ENCODE data around the gene CTXND1. TPM values are rescaled to one million over a fixed set of nuclear protein-coding genes. Genes with fewer than 3 reads are reported as not detected.
"Not testable (repeated sequence)": the region's sequence is repeated elsewhere in the genome, so short reads cannot be mapped to it uniquely, and the experiment has no call there.

CTXND1 gene
- total RNA-seq = 1.2 TPM

GRCh38 chr15:80252121-80252518, at the start of gene CTXND1:
TSS of gene CTXND1 (minus strand) at chr15:80252213. CDS start at chr15:80201949, 50,264 bp downstream.
- peak; percentile 43 for DNase-seq

- DNase-seq = no peak
Measured at GRCh38 chr15:80301472-80301871, 49.5 kb upstream of the CTXND1 start.

GRCh38 chr15:80295777-80296176, 43.8 kb upstream of the CTXND1 start:
- DNase-seq = not testable (repeated sequence)

- DNase-seq = no peak
Measured at GRCh38 chr15:80292079-80292478, 40.1 kb upstream of the CTXND1 start.

GRCh38 chr15:80290891-80291290, 38.9 kb upstream of the CTXND1 start:
- DNase-seq = not testable (repeated sequence)

GRCh38 chr15:80289528-80290495, 37.8 kb upstream of the CTXND1 start:
- peak; percentile 19 for DNase-seq

- no peak for DNase-seq
Measured at GRCh38 chr15:80288131-80288530, 36.1 kb upstream of the CTXND1 start.

GRCh38 chr15:80286055-80286454, 34.0 kb upstream of the CTXND1 start:
- DNase-seq = no peak

- DNase-seq = no peak
Measured at GRCh38 chr15:80285379-80285778, 33.4 kb upstream of the CTXND1 start.

GRCh38 chr15:80283531-80283930, 31.5 kb upstream of the CTXND1 start:
- no peak for DNase-seq

GRCh38 chr15:80277147-80277546, 25.1 kb upstream of the CTXND1 start:
- no peak for DNase-seq

GRCh38 chr15:80275961-80276360, 23.9 kb upstream of the CTXND1 start:
- no peak for DNase-seq

- no peak for DNase-seq
Measured at GRCh38 chr15:80274996-80275395, 23.0 kb upstream of the CTXND1 start.

- no peak for DNase-seq
Measured at GRCh38 chr15:80274554-80274953, 22.5 kb upstream of the CTXND1 start.

- DNase-seq = no peak
Measured at GRCh38 chr15:80272987-80273386, 21.0 kb upstream of the CTXND1 start.

- no peak for DNase-seq
Measured at GRCh38 chr15:80270472-80270871, 18.5 kb upstream of the CTXND1 start.

- no peak for DNase-seq
Measured at GRCh38 chr15:80268101-80268500, 16.1 kb upstream of the CTXND1 start.

- no peak for DNase-seq
Measured at GRCh38 chr15:80267658-80268057, 15.6 kb upstream of the CTXND1 start.

- no peak for DNase-seq
Measured at GRCh38 chr15:80266745-80267144, 14.7 kb upstream of the CTXND1 start.

- DNase-seq = no peak
Measured at GRCh38 chr15:80266113-80266512, 14.1 kb upstream of the CTXND1 start.

GRCh38 chr15:80265021-80265420, 13.0 kb upstream of the CTXND1 start:
- DNase-seq = no peak

- DNase-seq = peak; percentile 26
Measured at GRCh38 chr15:80264031-80264430, 12.0 kb upstream of the CTXND1 start.

- DNase-seq = no peak
Measured at GRCh38 chr15:80260551-80260950, 8.5 kb upstream of the CTXND1 start.

- no peak for DNase-seq
Measured at GRCh38 chr15:80259942-80260510, 8.0 kb upstream of the CTXND1 start.
